ENCODE measurements around the gene SURF1. TPM values are rescaled to one million over a fixed set of nuclear protein-coding genes. Genes with fewer than 3 reads are reported as not detected.

The SURF1 gene
- total and polyA plus RNA-seq, 9 of the 15 experiments (the other 6 are each of a cell fraction or from before 2014, with no cell fraction given), result 16.1 to 31.3 (median 20.9) TPM

DNA sequence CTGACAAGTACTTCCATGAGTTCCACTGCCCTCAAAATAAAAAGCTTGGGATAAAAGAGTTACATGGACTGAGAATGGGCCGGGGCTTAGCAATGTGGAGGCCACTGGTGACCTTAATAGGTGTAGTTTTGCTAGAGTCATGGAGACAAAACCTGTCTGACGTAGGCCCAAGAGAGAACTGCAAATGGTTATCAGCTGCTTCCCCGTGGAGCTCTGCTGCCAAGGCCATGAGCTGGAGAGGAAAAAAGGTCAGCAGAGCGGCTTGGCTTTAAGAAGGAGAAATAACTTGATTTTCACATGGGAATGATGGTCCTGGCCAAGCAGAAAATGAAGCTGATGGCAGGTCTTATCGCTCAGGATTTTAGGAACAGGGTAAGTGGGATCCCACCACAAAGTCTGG is 16.6 kb downstream of the SURF1 start:
- Histone ChIP-seq H3K9me3 (replicated peaks; ENCODE audit: control insufficient read depth, insufficient read depth, low read depth, low read length) (no peaks in the 10 kb centered on the region), H4K20me1 (replicated peaks; ENCODE audit: control insufficient read depth, insufficient read depth, low read length) (no peaks in the 10 kb centered on the region), H3K9me1 (ENCODE audit: control insufficient read depth, insufficient read depth, low read length) (no peaks in the 10 kb centered on the region), H3K4me1 (replicated peaks in 1 of 2; ENCODE audit: control insufficient read depth in 2 of 2, insufficient read depth in 2 of 2, low read length in 2 of 2) (peaks cover 3 to 29% of the 10 kb centered on the region in 2 experiments; a peak in 4 of 5 replicates), H3K27me3 (ENCODE audit: control insufficient read depth in 2 of 2, insufficient read depth in 2 of 2, low read length in 2 of 2) (no peaks in the 10 kb centered on the region; a peak in 1 of 5 replicates), H3K9ac (ENCODE audit: insufficient read depth in 1 of 2, low read depth in 2 of 2, low read length in 2 of 2) (peak overlapping the region in 1 of 2 experiments; percentile 52; a peak in 1 of 4 replicates), H3K4me2 (ENCODE audit: insufficient read depth, low read length) (no peak overlapping the region), H3K4me3 (no peak overlapping the region), H2AFZ (ENCODE audit: low read depth, low read length) (no peak overlapping the region), H3K27ac (ENCODE audit: extremely low read depth, low read depth, low read length) (no peak overlapping the region), H3K79me2 (ENCODE audit: control insufficient read depth, insufficient read depth, low read length) (peaks cover 19% of the 10 kb centered on the region), H3K36me3 (ENCODE audit: control insufficient read depth, insufficient read depth, low read length) (peaks cover 68% of the 10 kb centered on the region)
- POLR2A ChIA-PET, result interaction anchor here (1.6 to 2.7 kb wide), 4 partner anchors 8 to 15 kb away, joined by 4 to 18 read pairs (median 12); partner anchors contain the start of genes MED22 and RPL7A
- ATAC-seq, result no peak
- FAIRE-seq, result no peak
- no TSS peak for BruUV-seq (replicated peaks)
- intact Hi-C loops (cut with micrococcal nuclease), result no loop called here
- DNase-seq (ENCODE audit: extremely low read depth in 1 of 4, low spot score in 3 of 4), result no peak
- in situ Hi-C loops (cut with MboI), result no loop called here
- WGBS (ENCODE audit: insufficient coverage, low coverage, missing lambda C conversion rate), result 87% methylated on average over 5 of the region's 5 CpGs
- CTCF ChIA-PET (ENCODE audit: low intra/inter-chr PET ratio), result no interaction called here
- TF ChIP-seq ZNF232 (CRISPR knock-in tag; IDR thresholded peaks at IDR 0.05), result no peak
- TF ChIP-seq, protein P1, sequence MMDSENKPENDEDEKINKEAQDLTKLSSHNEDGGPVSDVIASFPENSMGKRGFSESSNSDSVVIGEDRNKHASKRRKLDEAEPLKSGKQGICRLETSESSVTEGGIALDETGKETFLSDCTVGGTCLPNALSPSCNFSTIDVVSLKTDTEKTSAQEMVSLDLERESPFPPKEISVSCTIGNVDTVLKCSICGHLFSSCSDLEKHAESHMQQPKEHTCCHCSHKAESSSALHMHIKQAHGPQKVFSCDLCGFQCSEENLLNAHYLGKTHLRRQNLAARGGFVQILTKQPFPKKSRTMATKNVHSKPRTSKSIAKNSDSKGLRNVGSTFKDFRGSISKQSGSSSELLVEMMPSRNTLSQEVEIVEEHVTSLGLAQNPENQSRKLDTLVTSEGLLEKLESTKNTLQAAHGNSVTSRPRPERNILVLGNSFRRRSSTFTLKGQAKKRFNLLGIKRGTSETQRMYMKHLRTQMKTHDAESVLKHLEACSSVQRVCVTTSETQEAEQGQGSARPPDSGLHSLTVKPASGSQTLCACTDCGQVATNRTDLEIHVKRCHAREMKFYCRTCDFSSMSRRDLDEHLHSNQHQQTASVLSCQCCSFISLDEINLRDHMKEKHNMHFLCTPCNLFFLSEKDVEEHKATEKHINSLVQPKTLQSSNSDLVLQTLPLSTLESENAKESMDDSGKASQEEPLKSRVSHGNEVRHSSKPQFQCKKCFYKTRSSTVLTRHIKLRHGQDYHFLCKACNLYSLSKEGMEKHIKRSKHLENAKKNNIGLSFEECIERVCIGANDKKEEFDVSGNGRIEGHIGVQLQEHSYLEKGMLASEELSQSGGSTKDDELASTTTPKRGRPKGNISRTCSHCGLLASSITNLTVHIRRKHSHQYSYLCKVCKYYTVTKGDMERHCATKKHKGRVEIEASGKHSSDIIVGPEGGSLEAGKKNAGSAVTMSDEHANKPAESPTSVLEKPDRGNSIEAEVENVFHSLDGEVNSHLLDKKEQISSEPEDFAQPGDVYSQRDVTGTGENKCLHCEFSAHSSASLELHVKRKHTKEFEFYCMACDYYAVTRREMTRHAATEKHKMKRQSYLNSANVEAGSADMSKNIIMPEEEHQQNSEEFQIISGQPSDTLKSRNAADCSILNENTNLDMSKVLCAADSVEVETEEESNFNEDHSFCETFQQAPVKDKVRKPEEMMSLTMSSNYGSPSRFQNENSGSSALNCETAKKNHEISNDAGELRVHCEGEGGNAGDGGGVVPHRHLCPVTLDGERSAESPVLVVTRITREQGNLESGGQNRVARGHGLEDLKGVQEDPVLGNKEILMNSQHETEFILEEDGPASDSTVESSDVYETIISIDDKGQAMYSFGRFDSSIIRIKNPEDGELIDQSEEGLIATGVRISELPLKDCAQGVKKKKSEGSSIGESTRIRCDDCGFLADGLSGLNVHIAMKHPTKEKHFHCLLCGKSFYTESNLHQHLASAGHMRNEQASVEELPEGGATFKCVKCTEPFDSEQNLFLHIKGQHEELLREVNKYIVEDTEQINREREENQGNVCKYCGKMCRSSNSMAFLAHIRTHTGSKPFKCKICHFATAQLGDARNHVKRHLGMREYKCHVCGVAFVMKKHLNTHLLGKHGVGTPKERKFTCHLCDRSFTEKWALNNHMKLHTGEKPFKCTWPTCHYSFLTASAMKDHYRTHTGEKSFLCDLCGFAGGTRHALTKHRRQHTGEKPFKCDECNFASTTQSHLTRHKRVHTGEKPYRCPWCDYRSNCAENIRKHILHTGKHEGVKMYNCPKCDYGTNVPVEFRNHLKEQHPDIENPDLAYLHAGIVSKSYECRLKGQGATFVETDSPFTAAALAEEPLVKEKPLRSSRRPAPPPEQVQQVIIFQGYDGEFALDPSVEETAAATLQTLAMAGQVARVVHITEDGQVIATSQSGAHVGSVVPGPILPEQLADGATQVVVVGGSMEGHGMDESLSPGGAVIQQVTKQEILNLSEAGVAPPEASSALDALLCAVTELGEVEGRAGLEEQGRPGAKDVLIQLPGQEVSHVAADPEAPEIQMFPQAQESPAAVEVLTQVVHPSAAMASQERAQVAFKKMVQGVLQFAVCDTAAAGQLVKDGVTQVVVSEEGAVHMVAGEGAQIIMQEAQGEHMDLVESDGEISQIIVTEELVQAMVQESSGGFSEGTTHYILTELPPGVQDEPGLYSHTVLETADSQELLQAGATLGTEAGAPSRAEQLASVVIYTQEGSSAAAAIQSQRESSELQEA (IDR thresholded peaks at IDR 0.05; ENCODE audit: low read depth), result no peak
- no peak for TF ChIP-seq NONO (IDR thresholded peaks at IDR 0.05; ENCODE audit: low read depth in 2 of 2, low read length in 1 of 2)
- no peak for TF ChIP-seq ZNF24 (IDR thresholded peaks at IDR 0.05)
- no peak for TF ChIP-seq CLOCK (CRISPR knock-in tag; IDR thresholded peaks at IDR 0.05; ENCODE audit: borderline replicate concordance)
- no peak for TF ChIP-seq SNIP1 (IDR thresholded peaks at IDR 0.05; ENCODE audit: low read depth)
- TF ChIP-seq ZNF133 (CRISPR knock-in tag; IDR thresholded peaks at IDR 0.05), result no peak
